GM13977 (cell line): ENCODE results near the gene SLX1A.
"Not testable (repeated sequence)": the region's sequence is repeated elsewhere in the genome, so short reads cannot be mapped to it uniquely, and the experiment has no call there.

ENCODE experiments used
- DNase-seq: peaks from one replicate; pipeline ENCODE4 v3.0.0; 2012; ENCODE audit warnings: low spot score
- in situ Hi-C: fragments of 300-500 bp; cut with MboI; formaldehyde crosslinking; loops from one replicate; pipeline ENCODE4 v1.12.0; 2022; ENCODE audit warnings: low sequenced_read_pairs, low pct_unique_long_range_greater_than_20kb, mixed read lengths, inconsistent platforms; ENCODE audit not compliant: unreplicated experiment
- TF ChIP-seq, protein P1 (sequence below): IDR thresholded peaks from 2 replicates; pipeline ENCODE4 v1.5.1; 2012; ENCODE audit warnings: mild to moderate bottlenecking, control low read depth; ENCODE audit not compliant: insufficient read depth; ENCODE audit errors: extremely low read depth, missing control alignments

SLX1A gene

GRCh38 chr16:30187971-30188561 lies 5.6 kb upstream of the SLX1A start:
- no peak for DNase-seq
- in situ Hi-C loops = no loop called here
- TF ChIP-seq, protein P1, sequence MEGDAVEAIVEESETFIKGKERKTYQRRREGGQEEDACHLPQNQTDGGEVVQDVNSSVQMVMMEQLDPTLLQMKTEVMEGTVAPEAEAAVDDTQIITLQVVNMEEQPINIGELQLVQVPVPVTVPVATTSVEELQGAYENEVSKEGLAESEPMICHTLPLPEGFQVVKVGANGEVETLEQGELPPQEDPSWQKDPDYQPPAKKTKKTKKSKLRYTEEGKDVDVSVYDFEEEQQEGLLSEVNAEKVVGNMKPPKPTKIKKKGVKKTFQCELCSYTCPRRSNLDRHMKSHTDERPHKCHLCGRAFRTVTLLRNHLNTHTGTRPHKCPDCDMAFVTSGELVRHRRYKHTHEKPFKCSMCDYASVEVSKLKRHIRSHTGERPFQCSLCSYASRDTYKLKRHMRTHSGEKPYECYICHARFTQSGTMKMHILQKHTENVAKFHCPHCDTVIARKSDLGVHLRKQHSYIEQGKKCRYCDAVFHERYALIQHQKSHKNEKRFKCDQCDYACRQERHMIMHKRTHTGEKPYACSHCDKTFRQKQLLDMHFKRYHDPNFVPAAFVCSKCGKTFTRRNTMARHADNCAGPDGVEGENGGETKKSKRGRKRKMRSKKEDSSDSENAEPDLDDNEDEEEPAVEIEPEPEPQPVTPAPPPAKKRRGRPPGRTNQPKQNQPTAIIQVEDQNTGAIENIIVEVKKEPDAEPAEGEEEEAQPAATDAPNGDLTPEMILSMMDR = no peak

DNA sequence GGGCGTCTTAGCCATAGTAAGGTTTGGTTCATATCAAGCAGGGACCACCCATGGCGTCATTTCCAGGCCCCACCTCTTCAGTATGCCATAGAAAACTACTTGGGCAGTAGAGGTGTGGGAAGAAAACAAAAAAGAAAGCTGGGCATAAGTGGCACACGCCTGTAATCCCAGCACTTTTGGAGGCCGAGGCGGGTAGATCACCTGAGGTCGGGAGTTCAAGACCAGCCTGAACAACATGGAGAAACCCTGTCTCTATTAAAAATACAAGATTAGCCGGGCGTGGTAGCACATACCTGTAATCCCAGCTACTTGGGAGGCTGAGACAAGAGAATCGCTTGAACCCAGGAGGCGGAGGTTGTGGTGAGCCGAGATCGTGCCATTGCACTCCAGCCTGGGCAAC lies 2.5 kb upstream of the SLX1A start:
- DNase-seq, in situ Hi-C loops: not testable (repeated sequence)

GRCh38 chr16:30193098-30193497 lies 577 bp upstream of the SLX1A start:
- DNase-seq, in situ Hi-C loops: not testable (repeated sequence)

DNA sequence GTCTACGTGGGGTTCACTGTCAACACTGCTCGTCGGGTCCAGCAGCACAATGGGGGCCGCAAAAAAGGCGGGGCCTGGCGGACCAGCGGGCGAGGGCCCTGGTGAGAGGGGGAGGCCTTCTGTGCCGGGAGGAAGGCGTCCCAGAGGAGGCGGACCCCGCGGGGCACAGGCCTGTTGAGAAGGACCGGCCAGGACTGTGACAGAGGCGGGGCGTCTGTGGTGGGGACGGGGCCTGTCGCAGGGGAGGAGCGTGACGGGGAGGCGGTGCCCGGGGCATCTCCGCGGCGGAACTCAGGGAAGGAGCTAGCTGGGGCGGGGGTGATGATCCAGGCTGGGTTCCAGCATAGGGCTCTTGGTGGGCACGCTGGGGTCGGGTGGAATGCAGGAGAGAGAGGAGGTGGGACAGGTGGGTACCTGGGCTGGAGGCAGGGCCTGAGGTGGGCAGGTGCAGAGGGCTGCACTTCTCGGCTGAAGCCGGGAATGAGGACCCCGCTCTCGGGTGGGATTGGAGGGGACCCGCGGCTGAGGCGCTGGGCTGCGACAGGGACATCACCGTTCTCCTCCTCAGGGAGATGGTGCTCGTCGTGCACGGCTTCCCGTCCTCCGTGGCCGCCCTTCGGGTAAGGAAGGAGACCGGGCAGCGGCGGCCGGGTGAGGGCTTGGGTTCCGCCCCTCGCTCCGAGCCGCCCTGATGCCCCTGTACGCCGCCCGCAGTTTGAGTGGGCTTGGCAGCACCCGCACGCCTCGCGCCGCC lies 674 bp downstream of the SLX1A start:
- DNase-seq, in situ Hi-C loops: not testable (repeated sequence)

DNA sequence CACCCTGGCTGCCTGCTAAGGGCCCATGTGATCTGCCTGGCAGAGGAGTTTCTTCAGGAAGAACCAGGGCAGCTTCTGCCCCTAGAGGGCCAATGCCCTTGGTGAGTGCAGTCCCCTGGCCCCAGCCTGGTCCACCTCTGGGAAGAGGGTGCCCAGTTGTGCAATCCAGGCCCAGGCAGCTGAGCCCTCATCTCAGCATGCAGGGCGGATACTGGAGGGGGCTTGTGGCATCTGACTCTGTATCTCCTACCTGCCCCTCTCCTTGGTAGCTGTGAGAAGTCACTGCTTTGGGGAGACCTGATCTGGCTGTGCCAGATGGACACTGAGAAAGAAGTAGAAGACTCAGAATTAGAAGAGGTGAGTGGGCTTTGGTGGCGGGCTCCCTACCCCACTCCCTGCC lies 3.3 kb downstream of the SLX1A start:
- DNase-seq, in situ Hi-C loops: not testable (repeated sequence)

- DNase-seq, in situ Hi-C loops: not testable (repeated sequence)
Measured at GRCh38 chr16:30199049-30199448, 5.4 kb downstream of the SLX1A start, which contains the start of gene SULT1A3. SULT1A3 (plus strand) TSS chr16:30199255; CDS start chr16:30200729, 1,474 bp downstream.

- DNase-seq, in situ Hi-C loops: not testable (repeated sequence)
Measured at GRCh38 chr16:30199608-30200343, 6.1 kb downstream of the SLX1A start.

- DNase-seq, in situ Hi-C loops: not testable (repeated sequence)
Measured at GRCh38 chr16:30205541-30206236, 12.0 kb downstream of the SLX1A start.

- in situ Hi-C loops, DNase-seq: not testable (repeated sequence)
Measured at GRCh38 chr16:30206252-30206651, 12.6 kb downstream of the SLX1A start.

- in situ Hi-C loops, DNase-seq: not testable (repeated sequence)
Measured at GRCh38 chr16:30207063-30207704, 13.5 kb downstream of the SLX1A start.

GRCh38 chr16:30209032-30209431 lies 15.4 kb downstream of the SLX1A start:
- in situ Hi-C loops, DNase-seq: not testable (repeated sequence)

DNA sequence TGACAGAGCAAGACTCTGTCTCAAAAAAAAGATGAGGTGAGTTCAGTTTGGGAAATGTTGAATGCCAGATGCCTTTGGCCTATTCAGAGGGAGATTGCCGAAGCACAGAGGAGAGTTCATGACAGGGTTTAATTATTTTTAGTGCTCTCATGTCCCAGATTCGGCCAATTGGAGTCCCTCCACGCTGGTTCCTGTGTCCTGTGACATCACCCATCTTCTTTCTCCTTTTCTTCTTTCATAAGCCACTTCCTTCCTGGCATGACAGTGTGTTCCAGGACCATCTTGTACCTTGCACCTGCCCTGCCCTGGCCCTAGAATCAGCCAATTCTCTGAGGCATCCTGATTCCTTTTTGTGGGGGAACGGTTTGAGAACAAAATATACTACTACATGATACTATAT lies 17.7 kb downstream of the SLX1A start:
- in situ Hi-C loops = not testable (repeated sequence)

GRCh38 chr16:30217082-30217481 lies 23.4 kb downstream of the SLX1A start:
- DNase-seq, in situ Hi-C loops: not testable (repeated sequence)

More for the DNA sequence above, 17.7 kb downstream of the SLX1A start:
- not testable (repeated sequence) for DNase-seq
